ENCODE measurements around the gene ADCY1. TPM values are rescaled to one million over a fixed set of nuclear protein-coding genes. Genes with fewer than 3 reads are reported as not detected.

The ADCY1 gene
- total RNA-seq, 1 donor from 2014 or later = 2.8 TPM

GRCh38 chr7:45652630-45653029 lies 78.5 kb downstream of the ADCY1 start:
- H3K27me3 ChIP-seq (ENCODE audit: low read depth) = no peaks in the 10 kb centered on the region
- H3K27ac ChIP-seq (replicated peaks) = no peak overlapping the region
- intact Hi-C loops (cut with micrococcal nuclease) = no loop called here
- no peaks in the 10 kb centered on the region for H3K36me3 ChIP-seq
- H3K9me3 ChIP-seq (replicated peaks) = no peaks in the 10 kb centered on the region
- H3K4me1 ChIP-seq = peaks cover 7% of the 10 kb centered on the region
- no peak overlapping the region for H3K4me3 ChIP-seq
- TF ChIP-seq CTCF (IDR thresholded peaks at IDR 0.05; ENCODE audit: borderline replicate concordance) = no peak
- DNase-seq = no peak

GRCh38 chr7:45653209-45653907 lies 79.2 kb downstream of the ADCY1 start:
- no peak for TF ChIP-seq CTCF (IDR thresholded peaks at IDR 0.05; ENCODE audit: borderline replicate concordance)
- intact Hi-C loops (cut with micrococcal nuclease) = no loop called here
- Histone ChIP-seq H3K4me1 (peaks cover 7% of the 10 kb centered on the region), H3K27me3 (ENCODE audit: low read depth) (no peaks in the 10 kb centered on the region), H3K27ac (replicated peaks) (no peak overlapping the region), H3K4me3 (no peak overlapping the region), H3K36me3 (no peaks in the 10 kb centered on the region), H3K9me3 (replicated peaks) (no peaks in the 10 kb centered on the region)
- no peak for DNase-seq

GRCh38 chr7:45654341-45654740 lies 80.2 kb downstream of the ADCY1 start:
- Histone ChIP-seq H3K4me3 (no peak overlapping the region), H3K36me3 (no peaks in the 10 kb centered on the region), H3K27ac (replicated peaks) (no peak overlapping the region), H3K9me3 (replicated peaks) (no peaks in the 10 kb centered on the region), H3K27me3 (ENCODE audit: low read depth) (no peaks in the 10 kb centered on the region), H3K4me1 (peaks cover 7% of the 10 kb centered on the region)
- DNase-seq = no peak
- TF ChIP-seq CTCF (IDR thresholded peaks at IDR 0.05; ENCODE audit: borderline replicate concordance) = no peak
- intact Hi-C loops (cut with micrococcal nuclease) = no loop called here

- Histone ChIP-seq H3K36me3 (no peaks in the 10 kb centered on the region), H3K9me3 (replicated peaks) (no peaks in the 10 kb centered on the region), H3K27me3 (ENCODE audit: low read depth) (no peaks in the 10 kb centered on the region), H3K4me1 (peaks cover 4% of the 10 kb centered on the region), H3K4me3 (no peak overlapping the region), H3K27ac (replicated peaks) (no peak overlapping the region)
- TF ChIP-seq CTCF (IDR thresholded peaks at IDR 0.05; ENCODE audit: borderline replicate concordance) = no peak
- DNase-seq = no peak
- intact Hi-C loops (cut with micrococcal nuclease) = no loop called here
Observed at GRCh38 chr7:45655539-45655938, 81.4 kb downstream of the ADCY1 start.

GRCh38 chr7:45656431-45656830 lies 82.3 kb downstream of the ADCY1 start:
- Histone ChIP-seq H3K9me3 (replicated peaks) (no peaks in the 10 kb centered on the region), H3K4me1 (no peaks in the 10 kb centered on the region), H3K27me3 (ENCODE audit: low read depth) (no peaks in the 10 kb centered on the region), H3K27ac (replicated peaks) (no peak overlapping the region), H3K4me3 (no peak overlapping the region), H3K36me3 (no peaks in the 10 kb centered on the region)
- no peak for TF ChIP-seq CTCF (IDR thresholded peaks at IDR 0.05; ENCODE audit: borderline replicate concordance)
- intact Hi-C loops (cut with micrococcal nuclease) = no loop called here
- DNase-seq = no peak
